ENCODE results near the gene CGB5. TPM values are rescaled to one million over a fixed set of nuclear protein-coding genes. Genes with fewer than 3 reads are reported as not detected.

The CGB5 gene
- total and polyA plus RNA-seq, 7 experiments from 2014 or later = not detected

GRCh38 chr19:49061445-49061844, 17.8 kb downstream of the CGB5 start:
- Mint-ChIP-seq H3K4me1 (peaks cover 15 to 20% (median 17%) of the 10 kb centered on the region in 7 donors), H3K4me3 (no peak overlapping the region), H3K36me3 (no peaks in the 10 kb centered on the region), H3K9me3 (no peaks in the 10 kb centered on the region), H3K27me3 (peaks cover 34 to 80% (median 42%) of the 10 kb centered on the region in 5 donors), H3K27ac (no peak overlapping the region)
- DNase-seq (no peak), ATAC-seq (no peak)
- Histone ChIP-seq H3K4me1 (ENCODE audit: control insufficient read depth in 2 of 2, insufficient read depth in 2 of 2, low read length in 2 of 2) (peaks cover 11 to 12% of the 10 kb centered on the region in 2 donors), H3K9me3 (ENCODE audit: control insufficient read depth in 2 of 3, low read length in 3 of 3) (no peaks in the 10 kb centered on the region), H3K4me3 (ENCODE audit: low read length) (no peak overlapping the region), H3K27me3 (ENCODE audit: control insufficient read depth in 2 of 2, insufficient read depth in 2 of 2, low read length in 2 of 2) (peaks cover 0 to 10% of the 10 kb centered on the region in 2 donors), H3K36me3 (ENCODE audit: control insufficient read depth in 2 of 3, insufficient read depth in 3 of 3, low read length in 3 of 3) (no peaks in the 10 kb centered on the region), H3K27ac (ENCODE audit: low read depth, low read length) (no peak overlapping the region)
- ChIA-PET POLR2A (no interaction called here), CTCF (no interaction called here)
- intact Hi-C loops (cut with micrococcal nuclease) = no loop called here

GRCh38 chr19:49064029-49064629, 20.5 kb downstream of the CGB5 start:
- H3K27ac Mint-ChIP-seq = no peak overlapping the region
- Histone ChIP-seq H3K4me1 (ENCODE audit: control insufficient read depth in 2 of 2, insufficient read depth in 2 of 2, low read length in 2 of 2) (no peaks in the 10 kb centered on the region), H3K27ac (ENCODE audit: low read depth, low read length) (no peak overlapping the region), H3K27me3 (ENCODE audit: control insufficient read depth in 2 of 2, insufficient read depth in 2 of 2, low read length in 2 of 2) (peaks cover 0 to 3% of the 10 kb centered on the region in 2 donors), H3K9me3 (ENCODE audit: control insufficient read depth in 2 of 3, low read length in 3 of 3) (no peaks in the 10 kb centered on the region), H3K4me3 (ENCODE audit: low read length) (no peak overlapping the region), H3K36me3 (ENCODE audit: control insufficient read depth in 2 of 3, insufficient read depth in 3 of 3, low read length in 3 of 3) (no peaks in the 10 kb centered on the region)
- H3K4me3 Mint-ChIP-seq = peak overlapping the region in 4 of 10 donors; percentile 4 to 58 (median 25)
- ChIA-PET CTCF (no interaction called here), POLR2A (no interaction called here)
- H3K4me1 Mint-ChIP-seq = peaks cover 0 to 4% (median 0%) of the 10 kb centered on the region in 7 donors
- peaks cover 0 to 2% (median 0%) of the 10 kb centered on the region in 11 donors for H3K9me3 Mint-ChIP-seq
- no peaks in the 10 kb centered on the region for H3K36me3 Mint-ChIP-seq
- no peak for DNase-seq
- ATAC-seq = no peak
- H3K27me3 Mint-ChIP-seq = peaks cover 37 to 75% (median 45%) of the 10 kb centered on the region in 5 donors
- intact Hi-C loops (cut with micrococcal nuclease) = no loop called here

- no peaks in the 10 kb centered on the region for H3K9me3 ChIP-seq (ENCODE audit: control insufficient read depth in 2 of 3, low read length in 3 of 3)
- H3K36me3 ChIP-seq (ENCODE audit: control insufficient read depth in 2 of 3, insufficient read depth in 3 of 3, low read length in 3 of 3) = no peaks in the 10 kb centered on the region
- H3K27ac ChIP-seq (ENCODE audit: low read depth, low read length) = no peak within 1 kb of the TSS
- no peak within 1 kb of the TSS for H3K4me3 ChIP-seq (ENCODE audit: low read length)
- CTCF ChIA-PET = no interaction called here
- H3K4me3 Mint-ChIP-seq = peak within 1 kb of the TSS in 5 of 10 donors; percentile 4 to 58 (median 29)
- peaks cover 0 to 4% (median 0%) of the 10 kb centered on the region in 11 donors for H3K9me3 Mint-ChIP-seq
- intact Hi-C loops (cut with micrococcal nuclease) = no loop called here
- ATAC-seq (no peak), DNase-seq (no peak)
- no peaks in the 10 kb centered on the region for H3K36me3 Mint-ChIP-seq
- no peak within 1 kb of the TSS for H3K27ac Mint-ChIP-seq
- no peaks in the 10 kb centered on the region for H3K4me1 ChIP-seq (ENCODE audit: control insufficient read depth in 2 of 2, insufficient read depth in 2 of 2, low read length in 2 of 2)
- peaks cover 0 to 4% (median 0%) of the 10 kb centered on the region in 7 donors for H3K4me1 Mint-ChIP-seq
- POLR2A ChIA-PET = no interaction called here
- peaks cover 40 to 74% (median 46%) of the 10 kb centered on the region in 5 donors for H3K27me3 Mint-ChIP-seq
- peaks cover 0 to 3% of the 10 kb centered on the region in 2 donors for H3K27me3 ChIP-seq (ENCODE audit: control insufficient read depth in 2 of 2, insufficient read depth in 2 of 2, low read length in 2 of 2)
Observed at GRCh38 chr19:49064768-49065611, 21.3 kb downstream of the CGB5 start, which contains the start of gene NTF4. TSS of gene NTF4 (minus strand) at chr19:49064818. CDS start at chr19:49061997, 2,821 bp downstream.

GRCh38 chr19:49065905-49066512, 22.4 kb downstream of the CGB5 start:
- ChIA-PET POLR2A (no interaction called here), CTCF (no interaction called here)
- peaks cover 0 to 4% (median 0%) of the 10 kb centered on the region in 7 donors for H3K4me1 Mint-ChIP-seq
- H3K27ac ChIP-seq (ENCODE audit: low read depth, low read length) = no peak overlapping the region
- H3K27me3 Mint-ChIP-seq = peaks cover 43 to 76% (median 52%) of the 10 kb centered on the region in 5 donors
- DNase-seq (no peak), ATAC-seq (no peak)
- peak overlapping the region in 2 of 10 donors; percentile 2 to 21 for H3K4me3 Mint-ChIP-seq
- no peaks in the 10 kb centered on the region for H3K4me1 ChIP-seq (ENCODE audit: control insufficient read depth in 2 of 2, insufficient read depth in 2 of 2, low read length in 2 of 2)
- peaks cover 0 to 6% (median 4%) of the 10 kb centered on the region in 11 donors for H3K9me3 Mint-ChIP-seq
- peaks cover 0 to 4% (median 0%) of the 10 kb centered on the region in 5 donors for H3K36me3 Mint-ChIP-seq
- peaks cover 0 to 2% of the 10 kb centered on the region in 2 donors for H3K27me3 ChIP-seq (ENCODE audit: control insufficient read depth in 2 of 2, insufficient read depth in 2 of 2, low read length in 2 of 2)
- peak overlapping the region in 1 of 9 donors; percentile 16 for H3K27ac Mint-ChIP-seq
- no peaks in the 10 kb centered on the region for H3K36me3 ChIP-seq (ENCODE audit: control insufficient read depth in 2 of 3, insufficient read depth in 3 of 3, low read length in 3 of 3)
- H3K9me3 ChIP-seq (ENCODE audit: control insufficient read depth in 2 of 3, low read length in 3 of 3) = no peaks in the 10 kb centered on the region
- intact Hi-C loops (cut with micrococcal nuclease) = no loop called here
- no peak overlapping the region for H3K4me3 ChIP-seq (ENCODE audit: low read length)

GRCh38 chr19:49067554-49067953, 23.9 kb downstream of the CGB5 start:
- no peaks in the 10 kb centered on the region for H3K27me3 ChIP-seq (ENCODE audit: control insufficient read depth in 2 of 2, insufficient read depth in 2 of 2, low read length in 2 of 2)
- intact Hi-C loops (cut with micrococcal nuclease) = no loop called here
- no peak for ATAC-seq

GRCh38 chr19:49069026-49069425, 25.4 kb downstream of the CGB5 start:
- Histone ChIP-seq H3K9me3 (ENCODE audit: control insufficient read depth in 2 of 3, low read length in 3 of 3) (no peaks in the 10 kb centered on the region), H3K27ac (ENCODE audit: low read depth, low read length) (no peak overlapping the region)
- POLR2A ChIA-PET = interaction anchor here (1.3 kb wide), 1 partner anchor 25 kb away, joined by 3 read pairs; no protein-coding TSS in a partner anchor

More at GRCh38 chr19:49067554-49067953, 23.9 kb downstream of the CGB5 start:
- H3K27me3 Mint-ChIP-seq = peaks cover 41 to 80% (median 60%) of the 10 kb centered on the region in 5 donors
- Histone ChIP-seq H3K4me1 (ENCODE audit: control insufficient read depth in 2 of 2, insufficient read depth in 2 of 2, low read length in 2 of 2) (no peaks in the 10 kb centered on the region), H3K9me3 (ENCODE audit: control insufficient read depth in 2 of 3, low read length in 3 of 3) (no peaks in the 10 kb centered on the region), H3K27ac (ENCODE audit: low read depth, low read length) (no peak overlapping the region), H3K36me3 (ENCODE audit: control insufficient read depth in 2 of 3, insufficient read depth in 3 of 3, low read length in 3 of 3) (no peaks in the 10 kb centered on the region), H3K4me3 (ENCODE audit: low read length) (no peak overlapping the region)
- no peak for DNase-seq
- ChIA-PET CTCF (interaction anchor here (0.6 kb wide), 1 partner anchor 1106 kb away, joined by 4 read pairs; no protein-coding TSS in a partner anchor), POLR2A (no interaction called here)
- peaks cover 0 to 4% (median 1%) of the 10 kb centered on the region in 7 donors for H3K4me1 Mint-ChIP-seq
- H3K4me3 Mint-ChIP-seq = no peak overlapping the region
- H3K36me3 Mint-ChIP-seq = peaks cover 0 to 4% (median 0%) of the 10 kb centered on the region in 5 donors
- H3K27ac Mint-ChIP-seq = no peak overlapping the region
- peaks cover 0 to 6% (median 4%) of the 10 kb centered on the region in 11 donors for H3K9me3 Mint-ChIP-seq

More at GRCh38 chr19:49069026-49069425, 25.4 kb downstream of the CGB5 start:
- H3K9me3 Mint-ChIP-seq = peaks cover 0 to 10% (median 4%) of the 10 kb centered on the region in 11 donors
- H3K27me3 ChIP-seq (ENCODE audit: control insufficient read depth in 2 of 2, insufficient read depth in 2 of 2, low read length in 2 of 2) = peaks cover 4 to 9% of the 10 kb centered on the region in 2 donors
- ATAC-seq (no peak), DNase-seq (no peak)
- H3K27ac Mint-ChIP-seq = no peak overlapping the region
- H3K36me3 ChIP-seq (ENCODE audit: control insufficient read depth in 2 of 3, insufficient read depth in 3 of 3, low read length in 3 of 3) = no peaks in the 10 kb centered on the region
- peaks cover 6 to 18% (median 13%) of the 10 kb centered on the region in 7 donors for H3K4me1 Mint-ChIP-seq
- peaks cover 0 to 4% (median 0%) of the 10 kb centered on the region in 5 donors for H3K36me3 Mint-ChIP-seq
- peaks cover 56 to 81% (median 67%) of the 10 kb centered on the region in 5 donors for H3K27me3 Mint-ChIP-seq
- CTCF ChIA-PET = no interaction called here
- intact Hi-C loops (cut with micrococcal nuclease) = no loop called here
- no peaks in the 10 kb centered on the region for H3K4me1 ChIP-seq (ENCODE audit: control insufficient read depth in 2 of 2, insufficient read depth in 2 of 2, low read length in 2 of 2)
- no peak overlapping the region for H3K4me3 ChIP-seq (ENCODE audit: low read length)
- no peak overlapping the region for H3K4me3 Mint-ChIP-seq

Data from naive thymus-derived CD4-positive, alpha-beta T cell (primary cell).